GM12891 (cell line): ENCODE data around the gene CCIN.

Experiments used
- DNase-seq: peaks from one replicate; pipeline ENCODE4 v3.0.0; 2011; ENCODE audit warnings: low spot score; ENCODE audit not compliant: insufficient read length
- FAIRE-seq: peaks from 2 replicates; lab custom pipeline; 2011; peaks lifted over from hg19 to GRCh38; lab: Jason Lieb, UNC
- PAX5 ChIP-seq: IDR thresholded peaks from 2 replicates; pipeline ENCODE4 v1.6.1; 2011; ENCODE audit warnings: low read length, moderate library complexity, mild to moderate bottlenecking; ENCODE audit not compliant: insufficient read depth, severe bottlenecking
- POLR2A ChIP-seq: IDR thresholded peaks from 2 replicates; pipeline ENCODE4 v1.6.1; 2011; ENCODE audit warnings: low read depth, low read length, control low read depth
- POLR2AphosphoS5 ChIP-seq: IDR thresholded peaks from 2 replicates; pipeline ENCODE4 v1.6.1; 2011; ENCODE audit warnings: low read depth, low read length, control low read depth
- POU2F2 ChIP-seq: IDR thresholded peaks from 2 replicates; pipeline ENCODE4 v1.6.1; 2011; ENCODE audit warnings: low read depth, mild to moderate bottlenecking, control low read depth, low read length, moderate library complexity
- SPI1 ChIP-seq: IDR thresholded peaks from 2 replicates; pipeline ENCODE4 v1.6.1; 2011; ENCODE audit warnings: low read depth, low read length, control low read depth
- TAF1 ChIP-seq: IDR thresholded peaks from 2 replicates; pipeline ENCODE4 v1.6.1; 2011; ENCODE audit warnings: low read depth, low read length, control low read depth

Gene CCIN

GRCh38 chr9:36132086-36132485, 37.1 kb upstream of the CCIN start:
- TF ChIP-seq POLR2AphosphoS5 (no peak), POU2F2 (no peak), PAX5 (no peak), SPI1 (no peak), POLR2A (no peak), TAF1 (no peak)
- FAIRE-seq, result no peak
- DNase-seq, result no peak

DNA sequence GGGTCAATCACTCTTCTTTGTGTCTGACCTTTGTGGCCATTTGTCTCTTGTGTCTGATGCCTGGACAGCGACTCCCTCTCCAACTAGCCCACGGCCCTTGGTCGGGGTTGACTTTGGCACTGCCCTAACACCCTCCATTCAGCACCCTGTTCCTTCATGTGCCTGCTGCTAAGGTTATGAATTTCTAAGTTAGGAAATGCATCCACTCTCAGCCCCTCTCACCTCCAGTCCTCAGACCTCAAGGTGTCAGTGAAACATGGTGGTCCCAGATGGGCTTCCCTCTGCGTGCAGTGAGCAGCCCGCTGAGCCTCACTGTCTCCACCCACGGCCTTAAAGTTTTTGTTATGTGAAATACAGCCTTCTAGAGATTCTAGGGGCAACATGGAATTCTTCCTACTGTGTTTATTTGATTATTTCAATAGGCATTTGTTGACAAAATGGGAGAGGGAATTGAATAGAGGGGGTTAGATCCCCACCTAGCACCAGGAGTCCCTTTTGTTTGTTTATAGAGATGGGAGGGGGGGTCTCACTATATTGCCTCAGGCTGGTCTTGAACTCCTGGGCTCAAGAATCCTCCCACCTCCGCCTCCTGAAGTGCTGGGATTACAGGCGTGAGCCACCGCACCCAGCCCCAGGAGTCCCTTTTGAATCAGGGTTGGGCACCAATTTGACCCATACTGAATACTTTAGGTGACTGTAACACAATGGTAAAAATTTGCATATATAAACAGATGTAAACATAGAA, 34.3 kb upstream of the CCIN start:
- TF ChIP-seq POU2F2 (no peak), SPI1 (no peak), PAX5 (no peak), POLR2A (no peak), TAF1 (no peak), POLR2AphosphoS5 (no peak)
- DNase-seq (no peak), FAIRE-seq (no peak)

GRCh38 chr9:36135741-36136271, 33.4 kb upstream of the CCIN start:
- no peak for TF ChIP-seq POLR2AphosphoS5
- TF ChIP-seq PAX5, result no peak
- no peak for TF ChIP-seq POU2F2
- no peak for TF ChIP-seq SPI1
- TF ChIP-seq POLR2A, result no peak
- TF ChIP-seq TAF1, result no peak
- no peak for FAIRE-seq
- no peak for DNase-seq

DNA sequence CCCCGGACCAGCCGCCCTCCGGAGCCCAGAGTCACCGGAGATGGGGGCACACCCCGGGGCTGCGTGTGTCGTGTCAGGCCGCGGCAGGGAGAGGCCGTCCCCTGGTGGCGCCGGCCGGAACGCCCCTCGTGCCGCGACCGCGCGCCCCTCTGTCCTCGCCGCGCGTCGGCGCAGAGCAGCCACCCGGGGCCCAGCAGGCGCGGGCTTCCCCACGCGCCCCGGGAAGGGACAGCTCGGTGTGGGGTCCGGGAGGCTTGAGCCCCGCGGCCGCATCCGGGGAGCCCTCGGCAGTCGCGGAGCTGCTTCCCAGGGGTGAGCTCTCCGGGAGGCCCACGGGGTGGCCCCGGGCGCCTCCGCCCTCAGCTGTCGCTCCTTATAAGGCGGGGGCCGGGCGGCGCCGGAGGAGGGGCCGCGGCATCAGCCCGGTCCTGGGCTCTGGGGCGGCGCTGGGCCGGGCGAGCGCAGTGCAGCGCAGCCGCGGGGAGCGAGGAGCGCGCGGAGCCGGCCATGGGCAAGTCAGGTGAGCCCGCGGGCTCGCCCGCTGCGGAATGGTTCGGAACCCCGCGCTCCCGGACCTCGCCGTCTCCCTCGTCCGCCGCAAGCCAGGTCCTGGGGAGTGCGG, 32.8 kb upstream of the CCIN start, which contains the start of gene GLIPR2:
Gene GLIPR2 (plus strand): TSS at position 462 of the 622 bp plus-strand sequence. CDS start 46 bp downstream, at position 508.
- FAIRE-seq (peak; percentile 90), DNase-seq (peak; percentile 96)
- TF ChIP-seq POLR2AphosphoS5 (no peak), PAX5 (no peak), SPI1 (no peak), POLR2A (no peak), POU2F2 (no peak), TAF1 (no peak)

- DNase-seq, result peak; percentile 57
- no peak for FAIRE-seq
- TF ChIP-seq PAX5 (no peak), POLR2A (no peak), POLR2AphosphoS5 (no peak), SPI1 (no peak), POU2F2 (no peak), TAF1 (no peak)
These were observed 32.2 kb upstream of the CCIN start for GRCh38 chr9:36136894-36137391.

DNA sequence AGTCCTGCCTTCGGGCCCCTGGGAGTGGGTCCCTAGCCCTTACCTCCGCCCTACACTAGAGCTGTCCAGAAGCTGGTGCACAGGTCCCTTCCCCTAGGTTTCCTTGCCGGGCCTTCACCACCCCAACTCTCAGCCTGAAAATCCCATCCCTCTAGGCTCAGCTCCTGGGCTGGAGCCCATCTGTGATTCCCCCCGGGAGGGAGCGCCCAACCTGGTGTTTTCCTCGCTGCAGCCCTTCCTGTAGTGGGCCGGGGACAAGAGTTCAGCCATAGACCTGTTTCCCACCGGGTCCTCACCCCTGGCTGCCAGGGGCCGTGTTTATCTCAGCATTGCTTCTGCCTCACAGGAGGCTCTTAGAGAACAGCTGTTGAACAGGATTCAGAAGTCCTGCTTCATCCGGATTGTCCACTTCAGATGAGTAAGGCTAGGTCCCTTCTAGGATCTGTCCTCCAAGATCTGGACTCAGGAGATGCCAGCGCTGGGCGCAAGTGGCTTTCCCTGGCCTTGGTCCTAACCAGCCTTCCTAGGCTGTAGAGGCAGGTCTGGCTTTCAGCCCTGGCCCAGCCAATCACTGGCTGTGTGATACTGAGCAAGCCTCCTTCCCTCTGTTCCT, 31.7 kb upstream of the CCIN start:
- no peak for DNase-seq
- no peak for FAIRE-seq
- TF ChIP-seq POLR2A (no peak), POU2F2 (no peak), SPI1 (no peak)

DNA sequence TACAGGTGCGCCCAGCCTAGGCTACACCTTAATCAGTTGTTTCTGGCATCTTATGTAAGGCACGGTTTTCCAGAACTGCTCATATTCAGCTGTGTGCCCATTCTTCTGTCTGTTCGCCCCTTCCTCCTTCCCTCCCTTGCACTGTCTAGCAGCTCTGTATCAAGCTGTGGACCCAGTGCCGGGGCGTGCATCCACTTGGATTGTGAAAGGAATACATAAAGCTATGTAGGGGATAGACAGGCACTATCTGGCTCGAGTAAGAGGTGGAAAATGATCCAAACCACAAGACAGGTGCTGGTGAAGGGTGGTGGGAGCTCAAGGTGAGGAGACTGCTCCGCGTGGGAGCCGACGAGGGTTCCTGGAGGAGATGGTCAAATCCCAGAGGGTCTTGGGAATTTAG, 30.7 kb upstream of the CCIN start:
- no peak for FAIRE-seq
- no peak for DNase-seq
- TF ChIP-seq POU2F2 (no peak), PAX5 (no peak), POLR2AphosphoS5 (no peak), TAF1 (no peak), SPI1 (no peak), POLR2A (no peak)

- DNase-seq (no peak), FAIRE-seq (no peak)
- TF ChIP-seq TAF1, result no peak
- no peak for TF ChIP-seq SPI1
- no peak for TF ChIP-seq POLR2AphosphoS5
- no peak for TF ChIP-seq PAX5
- TF ChIP-seq POU2F2, result no peak
- no peak for TF ChIP-seq POLR2A
These were observed 30.3 kb upstream of the CCIN start for GRCh38 chr9:36138901-36139300.

DNA sequence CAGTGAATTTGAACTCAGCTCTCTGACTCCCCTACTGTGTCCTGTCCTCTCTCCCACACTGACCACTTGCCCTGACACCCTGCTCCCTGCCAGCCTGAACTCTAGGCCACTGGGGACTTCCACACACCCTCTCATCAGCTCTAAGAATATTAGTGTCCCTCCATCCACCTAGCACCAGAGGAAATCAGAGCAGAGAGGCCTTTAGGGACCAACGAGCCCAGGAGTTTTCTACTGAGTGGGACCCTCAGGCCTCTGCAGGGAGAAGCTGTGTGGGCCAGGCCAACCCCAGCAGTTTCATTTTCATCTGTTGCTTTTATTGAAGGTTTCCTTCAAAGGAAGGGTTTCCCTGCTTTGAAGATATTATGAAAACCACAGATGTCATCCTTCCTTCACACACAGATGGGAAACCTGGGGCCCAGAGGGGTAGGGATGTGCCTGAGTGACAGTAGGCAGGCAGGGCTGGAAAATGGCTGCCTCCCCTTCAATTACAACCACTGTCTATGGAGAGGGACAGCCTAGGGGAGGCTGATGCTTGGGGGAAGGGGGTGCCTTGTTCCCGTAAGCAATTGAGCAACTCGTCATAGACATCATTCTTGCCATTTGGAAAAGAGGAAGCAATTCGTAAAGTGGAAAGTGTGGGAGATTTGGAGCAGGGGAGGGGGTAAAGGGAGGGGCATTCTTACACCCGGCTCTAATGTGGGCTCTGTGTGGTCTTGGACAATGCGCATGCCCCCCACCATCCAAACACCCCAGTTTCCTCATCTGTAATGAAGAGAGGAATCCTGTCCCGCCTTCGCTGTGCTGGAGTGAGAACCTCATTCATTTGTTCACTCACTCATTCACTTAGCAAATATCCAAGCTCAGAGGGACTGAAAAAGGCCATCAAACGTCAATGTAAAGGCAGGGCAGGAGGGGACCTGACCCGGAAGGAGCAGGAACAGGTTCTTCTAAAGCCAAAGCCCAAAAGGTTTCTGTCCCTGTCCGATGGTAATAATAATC, 28.8 kb upstream of the CCIN start:
- DNase-seq (no peak), FAIRE-seq (peak; percentile 13)
- no peak for TF ChIP-seq PAX5
- no peak for TF ChIP-seq POLR2A
- no peak for TF ChIP-seq SPI1
- no peak for TF ChIP-seq POU2F2
- TF ChIP-seq POLR2AphosphoS5, result no peak
- TF ChIP-seq TAF1, result no peak
